ENCODE measurements around the gene SNTG2.

Gene SNTG2

GRCh38 chr2:926259-926793, 24.3 kb upstream of the SNTG2 start:
- no peak for DNase-seq

GRCh38 chr2:926896-927295, 23.8 kb upstream of the SNTG2 start:
- DNase-seq = no peak

- no peak for DNase-seq
Observed at GRCh38 chr2:929011-929735, 21.5 kb upstream of the SNTG2 start.

- no peak for DNase-seq
Observed at GRCh38 chr2:929925-930324, 20.7 kb upstream of the SNTG2 start.

GRCh38 chr2:930935-931334, 19.7 kb upstream of the SNTG2 start:
- DNase-seq = no peak

- no peak for DNase-seq
Observed at GRCh38 chr2:932320-933115, 18.1 kb upstream of the SNTG2 start.

GRCh38 chr2:933734-934295, 16.8 kb upstream of the SNTG2 start:
- DNase-seq = no peak

- DNase-seq = no peak
Observed at GRCh38 chr2:937530-937929, 13.1 kb upstream of the SNTG2 start.

GRCh38 chr2:938181-939005, 12.3 kb upstream of the SNTG2 start:
- no peak for DNase-seq

- no peak for DNase-seq
Observed at GRCh38 chr2:939936-940601, 10.6 kb upstream of the SNTG2 start.

- DNase-seq = no peak
Observed at GRCh38 chr2:941871-942270, 8.8 kb upstream of the SNTG2 start.

GRCh38 chr2:942775-943460, 7.7 kb upstream of the SNTG2 start:
- no peak for DNase-seq

GRCh38 chr2:943461-943797, 7.2 kb upstream of the SNTG2 start:
- no peak for DNase-seq

- no peak for DNase-seq
Observed at GRCh38 chr2:943821-944220, 6.8 kb upstream of the SNTG2 start.

GRCh38 chr2:944693-945092, 6.0 kb upstream of the SNTG2 start:
- no peak for DNase-seq

- no peak for DNase-seq
Observed at GRCh38 chr2:945104-945503, 5.5 kb upstream of the SNTG2 start.

GRCh38 chr2:946073-946948, 4.3 kb upstream of the SNTG2 start:
- DNase-seq = no peak

- DNase-seq = no peak
Observed at GRCh38 chr2:949384-950079, 1.1 kb upstream of the SNTG2 start.

Data from anterior cingulate cortex (tissue), 58 donors.